Stomach (tissue), 19 donors: ENCODE measurements around the gene RHPN2. TPM values are rescaled to one million over a fixed set of nuclear protein-coding genes. Genes with fewer than 3 reads are reported as not detected.

ENCODE experiments used
- DNase-seq, 2 donors: peaks; one replicate each; pipeline versions ENCODE4 v3.0.0 to v3.0.0-alpha.2; 2013 to 2019
- H3K27ac ChIP-seq, 5 donors: fragments of 200-600 bp in 4 of 5; sonication (generic) in 4 of 5; one replicate each; pipeline ENCODE4 v1.5.1; 2013 to 2019; ENCODE audit warnings: mild to moderate bottlenecking in 1 of 5, moderate library complexity in 1 of 5
- H3K27me3 ChIP-seq, 3 donors: fragments of 200-600 bp; sonication (generic); one replicate each; pipeline ENCODE4 v1.5.1; 2017 to 2019; ENCODE audit warnings: mixed run types in 1 of 3
- H3K36me3 ChIP-seq, 4 donors: fragments of 200-600 bp; sonication (generic); 1 replicate in 3 of 4; 2 replicates in 1 of 4; pipeline ENCODE4 v1.5.1; 2016 to 2019
- H3K4me1 ChIP-seq, 4 donors: fragments of 200-600 bp; sonication (generic); one replicate each; pipeline ENCODE4 v1.5.1; 2016 to 2019
- H3K4me3 ChIP-seq, 4 donors: fragments of 200-600 bp; sonication (generic) in 3 of 4; one replicate each; pipeline ENCODE4 v1.5.1; 2016 to 2019; ENCODE audit warnings: mild to moderate bottlenecking in 1 of 4
- H3K9me3 ChIP-seq, 4 donors: fragments of 200-600 bp; sonication (generic); one replicate each; pipeline ENCODE4 v1.5.1; 2016 to 2019
- EP300 ChIP-seq: sonication (generic); formaldehyde crosslinking; IDR thresholded peaks from one replicate; pipeline ENCODE4 v1.6.1; 2017; ENCODE audit warnings: antibody characterized with exemption
- POLR2A ChIP-seq, 4 donors: fragments of 450-650 bp; IDR thresholded peaks; one replicate each; pipeline ENCODE4 v1.6.1; 2016; ENCODE audit warnings: antibody characterized with exemption in 4 of 4, control low read depth in 2 of 4, mild to moderate bottlenecking in 1 of 4, moderate library complexity in 1 of 4
- POLR2AphosphoS5 ChIP-seq, 3 donors: sonication (generic); formaldehyde crosslinking; IDR thresholded peaks; one replicate each; pipeline ENCODE4 v1.6.1; 2016; ENCODE audit warnings: antibody characterized with exemption in 3 of 3
- WGBS, 5 donors: extraction: QIAGEN DNeasy Blood & Tissue Kit in 3 of 5; methylation state at CpG; one replicate each; pipeline versions ENCODE4 v1.1.5 to v1.1.7; 2013 to 2018; 5-methylcytosine and 5-hydroxymethylcytosine counted together
- intact Hi-C: fragments of 100-400 bp; cut with DNase I; formaldehyde crosslinking; loops from one replicate; pipeline ENCODE4 v1.15.1; 2023; ENCODE audit warnings: low total_unique reads
- long read RNA-seq, 10 donors: transcript quantifications; one replicate each; lab custom pipeline, GENCODE V29; 2026
- polyA plus RNA-seq, 3 donors: library from polyadenylated mRNA; stranded (reverse); fragments of 200-250 nt; gene quantifications; one replicate each; pipeline ENCODE4 v1.2.3, GENCODE V29; 2013
- total RNA-seq, 5 donors: library from RNA; depleted of rRNA; stranded (reverse); fragments of >200 nt; gene quantifications; one replicate each; pipeline versions ENCODE4 v1.1.0 to v1.2.3, GENCODE V29; 2014 to 2016
- TF ChIP-seq, protein P1 (sequence below), 7 experiments: fragments of 450-650 bp in 4 of 7; fragments of 200-600 bp in 3 of 7; sonication (generic) in 3 of 7; IDR thresholded peaks; one replicate each; pipeline ENCODE4 v1.5.1; 2016 to 2019; ENCODE audit warnings: antibody characterized with exemption in 7 of 7, control low read depth in 2 of 7, mild to moderate bottlenecking in 1 of 7
- donor health status: healthy with polysubstance abuse.
- donor health status: Bipolar disorder and iron deficiency.
- donor health status: healthy.

RHPN2 gene
- total RNA-seq, result 10 to 100 TPM; 13.3 to 73.5 (median 37.1) TPM
- polyA plus RNA-seq, result 10 to 100 TPM in 2 of 3 donors, 1 to 10 TPM in 1; 2.4 to 62.6 (median 17.1) TPM
- long read RNA-seq, donor 1, partial matches to known transcripts, result 5 of 10 reads
- long read RNA-seq, donor 1, other reads (novel, unspliced or antisense), result 0 of 10 reads
- long read RNA-seq, donor 2, partial matches to known transcripts, result 0 of 1 reads
- long read RNA-seq, donor 2, other reads (novel, unspliced or antisense), result 0 of 1 reads
- long read RNA-seq, donor 3, partial matches to known transcripts, result 0 of 1 reads
- long read RNA-seq, donor 3, other reads (novel, unspliced or antisense), result 0 of 1 reads
- long read RNA-seq, donor 4, result 0 reads
- long read RNA-seq, donor 5, partial matches to known transcripts, result 0 of 2 reads
- long read RNA-seq, donor 5, other reads (novel, unspliced or antisense), result 0 of 2 reads
- long read RNA-seq, donor 6, partial matches to known transcripts, result 19 of 24 reads
- long read RNA-seq, donor 6, other reads (novel, unspliced or antisense), result 0 of 24 reads
- long read RNA-seq, donor 7, partial matches to known transcripts, result 0 of 3 reads
- long read RNA-seq, donor 7, other reads (novel, unspliced or antisense), result 0 of 3 reads
- long read RNA-seq, donor 8, partial matches to known transcripts, result 0 of 2 reads
- long read RNA-seq, donor 8, other reads (novel, unspliced or antisense), result 0 of 2 reads
- long read RNA-seq, donor 9, partial matches to known transcripts, result 0 of 1 reads
- long read RNA-seq, donor 9, other reads (novel, unspliced or antisense), result 0 of 1 reads
- long read RNA-seq, donor 10, partial matches to known transcripts, result 0 of 4 reads
- long read RNA-seq, donor 10, other reads (novel, unspliced or antisense), result 0 of 4 reads

DNA sequence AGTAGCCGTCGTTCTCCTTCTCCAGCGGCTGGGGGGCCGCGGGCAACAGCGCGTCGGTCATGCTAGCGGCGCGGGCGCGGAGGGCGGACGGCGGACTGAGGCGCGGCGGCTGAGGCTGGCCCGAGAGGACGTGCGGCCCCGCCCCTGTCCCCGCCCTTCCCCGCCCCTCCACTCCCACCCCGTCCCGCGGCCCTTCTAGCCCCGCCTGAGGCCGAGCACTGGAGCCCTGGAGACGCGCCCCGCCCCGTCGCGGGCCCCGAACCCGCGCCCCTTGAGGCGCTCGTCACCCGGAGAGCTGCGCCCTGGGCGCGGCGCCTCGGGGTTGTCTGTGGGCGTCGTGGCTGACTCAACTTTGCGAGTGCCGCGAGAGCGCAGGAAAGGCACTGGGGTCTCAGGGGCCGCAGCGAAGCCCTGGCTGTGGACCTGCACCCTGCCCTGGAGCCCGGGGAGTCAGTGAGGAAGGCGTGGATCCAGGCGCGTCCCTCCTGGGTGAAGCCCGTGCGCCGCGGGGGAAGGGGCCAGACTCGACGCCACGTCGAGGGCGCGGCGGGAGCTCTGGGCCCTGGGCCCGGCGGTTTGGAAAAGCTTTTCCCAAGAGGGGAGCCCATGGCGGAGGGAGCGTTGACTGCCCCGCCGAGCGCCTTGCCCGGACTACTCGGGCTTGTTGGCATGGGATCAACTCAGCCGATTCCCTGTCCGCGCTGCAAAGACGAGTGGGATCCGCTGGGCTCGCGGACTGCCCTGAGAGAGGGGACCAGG lies at the start of gene RHPN2:
TSS of gene RHPN2 (minus strand) at position 97 of the 759 bp plus-strand sequence. CDS start at position 61, 36 bp downstream.
- intact Hi-C loops, result no loop called here
- no peaks in the 10 kb centered on the region for H3K36me3 ChIP-seq
- 4 to 39% (median 6%) methylated on average over 4 to 85 of the region's 86 CpGs for WGBS, 5 donors
- peaks cover 0 to 44% (median 24%) of the 10 kb centered on the region in 3 donors for H3K27me3 ChIP-seq
- H3K4me3 ChIP-seq, result peak within 1 kb of the TSS; percentile 70 to 92 (median 77)
- peaks cover 23 to 37% (median 27%) of the 10 kb centered on the region in 4 donors for H3K4me1 ChIP-seq
- no peaks in the 10 kb centered on the region for H3K9me3 ChIP-seq
- DNase-seq, result peak; percentile 81 to 94
- H3K27ac ChIP-seq, result peak within 1 kb of the TSS; percentile 57 to 92 (median 88)
- TF ChIP-seq, protein P1, sequence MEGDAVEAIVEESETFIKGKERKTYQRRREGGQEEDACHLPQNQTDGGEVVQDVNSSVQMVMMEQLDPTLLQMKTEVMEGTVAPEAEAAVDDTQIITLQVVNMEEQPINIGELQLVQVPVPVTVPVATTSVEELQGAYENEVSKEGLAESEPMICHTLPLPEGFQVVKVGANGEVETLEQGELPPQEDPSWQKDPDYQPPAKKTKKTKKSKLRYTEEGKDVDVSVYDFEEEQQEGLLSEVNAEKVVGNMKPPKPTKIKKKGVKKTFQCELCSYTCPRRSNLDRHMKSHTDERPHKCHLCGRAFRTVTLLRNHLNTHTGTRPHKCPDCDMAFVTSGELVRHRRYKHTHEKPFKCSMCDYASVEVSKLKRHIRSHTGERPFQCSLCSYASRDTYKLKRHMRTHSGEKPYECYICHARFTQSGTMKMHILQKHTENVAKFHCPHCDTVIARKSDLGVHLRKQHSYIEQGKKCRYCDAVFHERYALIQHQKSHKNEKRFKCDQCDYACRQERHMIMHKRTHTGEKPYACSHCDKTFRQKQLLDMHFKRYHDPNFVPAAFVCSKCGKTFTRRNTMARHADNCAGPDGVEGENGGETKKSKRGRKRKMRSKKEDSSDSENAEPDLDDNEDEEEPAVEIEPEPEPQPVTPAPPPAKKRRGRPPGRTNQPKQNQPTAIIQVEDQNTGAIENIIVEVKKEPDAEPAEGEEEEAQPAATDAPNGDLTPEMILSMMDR (IDR thresholded peaks at IDR 0.05), result no peak
- TF ChIP-seq POLR2AphosphoS5 (IDR thresholded peaks at IDR 0.05), result peak in 2 of 3 donors; percentile 63 to 93

DNA sequence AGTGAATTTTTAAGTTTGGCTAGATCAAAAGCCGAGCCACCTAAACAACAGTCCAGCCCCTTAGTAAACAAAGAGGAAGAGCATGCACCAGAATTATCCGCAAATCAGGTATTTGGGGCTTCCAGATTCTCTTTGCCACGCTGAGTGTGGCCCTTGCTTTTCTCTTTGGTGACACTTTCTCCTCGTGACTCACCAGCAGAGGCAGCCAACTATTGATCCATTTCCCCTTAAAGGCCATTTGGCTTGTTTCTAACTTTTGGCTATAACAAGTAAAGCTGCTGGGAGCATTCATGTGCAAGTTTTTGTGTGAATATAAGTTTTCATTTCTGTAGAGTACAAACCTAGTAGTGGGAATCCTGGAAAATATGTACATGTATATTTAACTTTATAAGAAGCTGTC lies 49.6 kb upstream of the RHPN2 start:
- no peak for TF ChIP-seq POLR2AphosphoS5 (IDR thresholded peaks at IDR 0.05)
- TF ChIP-seq POLR2A (IDR thresholded peaks at IDR 0.05), result no peak
- Histone ChIP-seq H3K27ac (no peak overlapping the region), H3K27me3 (no peaks in the 10 kb centered on the region), H3K9me3 (no peaks in the 10 kb centered on the region), H3K4me3 (no peak overlapping the region), H3K4me1 (no peaks in the 10 kb centered on the region), H3K36me3 (peaks cover 53 to 100% (median 100%) of the 10 kb centered on the region in 4 donors)
- intact Hi-C loops, result no loop called here
- DNase-seq, result no peak
- WGBS, 5 donors, result 73 to 80% (median 76%) methylated on average over 4 of the region's 4 CpGs

DNA sequence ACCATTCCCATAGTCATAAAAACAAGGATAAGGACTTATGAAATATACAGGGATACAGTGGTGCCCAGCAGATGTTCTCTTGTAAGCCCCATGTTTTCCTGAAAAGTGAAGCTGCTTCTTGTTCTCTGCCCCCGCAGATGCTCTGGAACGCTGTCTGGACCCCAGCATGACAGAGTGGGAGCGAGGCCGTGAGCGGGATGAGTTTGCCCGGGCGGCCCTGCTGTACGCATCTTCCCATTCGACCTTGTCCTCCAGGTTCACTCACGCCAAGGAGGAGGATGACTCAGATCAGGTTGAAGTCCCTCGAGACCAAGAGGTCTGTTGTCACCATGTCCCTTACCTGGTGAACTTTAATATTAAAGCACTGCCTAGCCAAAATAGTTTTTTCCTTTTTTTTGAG lies 46.9 kb upstream of the RHPN2 start:
- no peaks in the 10 kb centered on the region for H3K27me3 ChIP-seq
- H3K4me3 ChIP-seq, result no peak overlapping the region
- H3K9me3 ChIP-seq, result no peaks in the 10 kb centered on the region
- H3K4me1 ChIP-seq, result no peaks in the 10 kb centered on the region
- peaks cover 64 to 100% (median 100%) of the 10 kb centered on the region in 4 donors for H3K36me3 ChIP-seq
- H3K27ac ChIP-seq, result no peak overlapping the region
- intact Hi-C loops, result no loop called here
- TF ChIP-seq, protein P1 (IDR thresholded peaks at IDR 0.05), result no peak
- TF ChIP-seq POLR2A (IDR thresholded peaks at IDR 0.05) (no peak), EP300 (no peak)
- 94 to 98% (median 96%) methylated on average over 11 of the region's 11 CpGs for WGBS, 5 donors
- DNase-seq, result no peak

DNA sequence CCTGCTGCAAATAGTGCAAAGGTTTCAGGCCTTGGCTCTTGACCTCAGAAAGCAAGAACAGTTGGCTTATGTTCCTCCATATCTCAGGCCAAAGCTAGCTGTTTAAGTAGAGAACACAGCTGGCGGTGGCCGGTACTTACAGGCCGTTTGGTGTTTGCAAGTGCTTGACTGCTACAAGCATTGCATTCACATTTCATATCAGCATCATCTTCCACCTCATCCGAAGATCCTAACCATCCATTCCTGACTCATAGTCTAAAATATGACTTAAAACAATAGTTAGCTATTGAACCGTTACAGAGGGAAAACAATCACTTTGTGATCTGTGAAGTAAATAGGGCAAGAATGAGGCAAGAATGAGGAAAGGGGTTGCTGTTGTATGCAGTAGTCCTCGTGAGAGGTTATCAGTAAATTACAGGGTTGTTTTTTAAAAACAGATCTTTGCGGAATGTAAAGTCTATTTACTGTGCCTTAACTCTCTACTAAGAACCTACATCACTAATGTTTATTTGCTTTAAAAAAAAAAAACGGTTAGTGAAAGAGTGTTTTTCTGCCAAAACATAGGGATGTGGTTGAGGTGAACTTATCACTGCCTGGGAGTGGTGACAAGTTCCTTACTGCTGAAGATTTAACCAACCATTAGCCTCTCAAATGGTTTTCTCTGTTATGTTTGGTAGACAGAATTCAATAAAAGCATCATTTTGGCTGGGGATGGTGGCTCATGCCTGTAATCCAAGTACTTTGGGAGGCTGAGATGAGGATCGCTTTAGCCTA lies 45.6 kb upstream of the RHPN2 start:
- peaks cover 69 to 100% (median 100%) of the 10 kb centered on the region in 4 donors for H3K36me3 ChIP-seq
- intact Hi-C loops, result no loop called here
- H3K27me3 ChIP-seq, result no peaks in the 10 kb centered on the region
- H3K27ac ChIP-seq, result no peak overlapping the region
- WGBS, 5 donors, result 50 to 74% (median 62%) methylated on average over 9 of the region's 9 CpGs
- no peaks in the 10 kb centered on the region for H3K4me1 ChIP-seq
- DNase-seq, result no peak
- no peak overlapping the region for H3K4me3 ChIP-seq
- no peaks in the 10 kb centered on the region for H3K9me3 ChIP-seq
- no peak for TF ChIP-seq POLR2AphosphoS5 (IDR thresholded peaks at IDR 0.05)
- TF ChIP-seq, protein P1 (IDR thresholded peaks at IDR 0.05), result no peak
- TF ChIP-seq EP300, result no peak
- TF ChIP-seq POLR2A (IDR thresholded peaks at IDR 0.05), result no peak
